Measurements from ENCODE around the gene CCDC60.

CCDC60 gene

GRCh38 chr12:119398190-119398589 is 63.7 kb downstream of the CCDC60 start:
- Histone ChIP-seq H3K4me1 (ENCODE audit: control extremely low read depth in 1 of 4, control insufficient read depth in 4 of 4, insufficient read depth in 4 of 4, low read length in 3 of 4) (no peaks in the 10 kb centered on the region), H3K36me3 (ENCODE audit: control insufficient read depth in 4 of 4, insufficient read depth in 4 of 4, low read length in 3 of 4) (no peaks in the 10 kb centered on the region), H3K27me3 (replicated peaks in 2 of 5; ENCODE audit: control insufficient read depth in 4 of 5, insufficient read depth in 5 of 5, low read length in 4 of 5) (peaks cover 0 to 4% (median 2%) of the 10 kb centered on the region in 5 experiments), H3K27ac (ENCODE audit: insufficient read depth in 1 of 2, low read depth in 1 of 2, low read length in 2 of 2, poor library complexity in 1 of 2, severe bottlenecking in 2 of 2) (no peak overlapping the region), H3K9me3 (ENCODE audit: control extremely low read depth in 1 of 5, control insufficient read depth in 4 of 5, insufficient read depth in 2 of 5, low read depth in 1 of 5, low read length in 4 of 5) (peaks cover 0 to 1% (median 0%) of the 10 kb centered on the region in 5 experiments), H3K4me3 (ENCODE audit: control insufficient read depth in 1 of 7, extremely low read depth in 1 of 7, insufficient read depth in 4 of 7, low read depth in 2 of 7, low read length in 6 of 7) (no peak overlapping the region)
- DNase-seq, result no peak
- POLR2A ChIA-PET, result no interaction called here
- CTCF ChIA-PET, result interaction anchor here (1.0 kb wide), 1 partner anchor 15 kb away, joined by 3 read pairs; no protein-coding TSS in a partner anchor
- 95% methylated on average over 21 of the region's 24 CpGs for WGBS (ENCODE audit: insufficient coverage)

DNA sequence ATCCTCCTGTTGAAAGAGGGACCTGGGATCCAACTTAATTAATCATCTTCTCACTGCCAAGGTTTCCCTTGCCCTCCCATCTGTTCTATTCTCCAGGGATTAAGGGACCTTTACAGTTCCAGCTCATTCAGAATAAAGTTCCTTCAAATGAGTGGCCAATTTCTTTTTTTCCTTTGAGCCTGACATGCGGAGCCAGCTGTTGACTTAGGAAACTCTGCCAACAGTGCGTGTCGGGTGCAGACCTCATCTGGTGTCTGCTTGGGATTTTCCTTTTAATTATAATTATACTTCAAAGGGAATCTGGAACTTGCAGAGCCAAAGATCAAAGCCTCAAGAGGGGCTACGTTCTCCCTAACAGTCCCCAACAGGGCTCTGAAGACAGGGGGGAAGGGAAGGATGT is 64.8 kb downstream of the CCDC60 start:
- ChIA-PET POLR2A (no interaction called here), CTCF (interaction anchor here (1.0 kb wide), 1 partner anchor 14 kb away, joined by 3 read pairs; no protein-coding TSS in a partner anchor)
- Histone ChIP-seq H3K36me3 (ENCODE audit: control insufficient read depth in 4 of 4, insufficient read depth in 4 of 4, low read length in 3 of 4) (no peaks in the 10 kb centered on the region), H3K9me3 (ENCODE audit: control extremely low read depth in 1 of 5, control insufficient read depth in 4 of 5, insufficient read depth in 2 of 5, low read depth in 1 of 5, low read length in 4 of 5) (peaks cover 0 to 1% (median 0%) of the 10 kb centered on the region in 5 experiments), H3K4me1 (ENCODE audit: control extremely low read depth in 1 of 4, control insufficient read depth in 4 of 4, insufficient read depth in 4 of 4, low read length in 3 of 4) (no peaks in the 10 kb centered on the region), H3K4me3 (ENCODE audit: control insufficient read depth in 1 of 7, extremely low read depth in 1 of 7, insufficient read depth in 4 of 7, low read depth in 2 of 7, low read length in 6 of 7) (no peak overlapping the region), H3K27ac (ENCODE audit: insufficient read depth in 1 of 2, low read depth in 1 of 2, low read length in 2 of 2, poor library complexity in 1 of 2, severe bottlenecking in 2 of 2) (no peak overlapping the region), H3K27me3 (replicated peaks in 2 of 5; ENCODE audit: control insufficient read depth in 4 of 5, insufficient read depth in 5 of 5, low read length in 4 of 5) (peaks cover 0 to 3% (median 2%) of the 10 kb centered on the region in 5 experiments)
- 88% methylated on average over 1 of the region's 4 CpGs for WGBS (ENCODE audit: insufficient coverage)
- DNase-seq, result no peak

DNA sequence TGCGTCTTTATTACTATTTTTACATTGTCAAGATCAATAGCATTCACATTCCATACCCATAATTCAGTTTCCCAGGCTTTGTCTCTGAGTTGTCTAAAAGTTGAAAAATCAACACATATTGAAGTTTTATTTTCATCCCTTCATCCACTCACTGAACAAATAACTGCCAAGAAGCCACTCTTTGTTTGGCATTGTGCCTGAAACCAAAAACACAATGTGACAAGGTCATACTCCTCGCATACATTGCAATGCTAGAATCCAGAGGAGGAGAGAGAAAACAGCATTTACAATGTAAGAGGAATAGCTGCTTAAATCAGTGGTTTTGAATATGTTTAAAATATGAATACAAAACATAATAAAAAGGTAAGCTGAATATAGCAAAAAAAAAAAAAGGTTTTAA is 71.8 kb downstream of the CCDC60 start:
- Histone ChIP-seq H3K36me3 (ENCODE audit: control insufficient read depth in 4 of 4, insufficient read depth in 4 of 4, low read length in 3 of 4) (no peaks in the 10 kb centered on the region), H3K27me3 (replicated peaks in 2 of 5; ENCODE audit: control insufficient read depth in 4 of 5, insufficient read depth in 5 of 5, low read length in 4 of 5) (peaks cover 1 to 6% (median 2%) of the 10 kb centered on the region in 5 experiments), H3K27ac (ENCODE audit: insufficient read depth in 1 of 2, low read depth in 1 of 2, low read length in 2 of 2, poor library complexity in 1 of 2, severe bottlenecking in 2 of 2) (no peak overlapping the region), H3K9me3 (ENCODE audit: control extremely low read depth in 1 of 5, control insufficient read depth in 4 of 5, insufficient read depth in 2 of 5, low read depth in 1 of 5, low read length in 4 of 5) (peaks cover 0 to 1% (median 0%) of the 10 kb centered on the region in 5 experiments), H3K4me1 (ENCODE audit: control extremely low read depth in 1 of 4, control insufficient read depth in 4 of 4, insufficient read depth in 4 of 4, low read length in 3 of 4) (no peaks in the 10 kb centered on the region), H3K4me3 (ENCODE audit: control insufficient read depth in 1 of 7, extremely low read depth in 1 of 7, insufficient read depth in 4 of 7, low read depth in 2 of 7, low read length in 6 of 7) (no peak overlapping the region)
- 100% methylated on average over 1 of the region's 2 CpGs for WGBS (ENCODE audit: insufficient coverage)
- no peak for DNase-seq
- ChIA-PET POLR2A (no interaction called here), CTCF (no interaction called here)

- H3K4me3 ChIP-seq (ENCODE audit: control insufficient read depth in 1 of 7, extremely low read depth in 1 of 7, insufficient read depth in 4 of 7, low read depth in 2 of 7, low read length in 6 of 7), result no peak overlapping the region
- ChIA-PET POLR2A (no interaction called here), CTCF (no interaction called here)
- no peaks in the 10 kb centered on the region for H3K4me1 ChIP-seq (ENCODE audit: control extremely low read depth in 1 of 4, control insufficient read depth in 4 of 4, insufficient read depth in 4 of 4, low read length in 3 of 4)
- peaks cover 1 to 6% (median 5%) of the 10 kb centered on the region in 5 experiments for H3K27me3 ChIP-seq (replicated peaks in 2 of 5; ENCODE audit: control insufficient read depth in 4 of 5, insufficient read depth in 5 of 5, low read length in 4 of 5)
- DNase-seq, result no peak
- H3K27ac ChIP-seq (ENCODE audit: insufficient read depth in 1 of 2, low read depth in 1 of 2, low read length in 2 of 2, poor library complexity in 1 of 2, severe bottlenecking in 2 of 2), result no peak overlapping the region
- no peaks in the 10 kb centered on the region for H3K9me3 ChIP-seq (ENCODE audit: control extremely low read depth in 1 of 5, control insufficient read depth in 4 of 5, insufficient read depth in 2 of 5, low read depth in 1 of 5, low read length in 4 of 5)
- 84% methylated on average over 4 of the region's 4 CpGs for WGBS (ENCODE audit: insufficient coverage)
- H3K36me3 ChIP-seq (ENCODE audit: control insufficient read depth in 4 of 4, insufficient read depth in 4 of 4, low read length in 3 of 4), result no peaks in the 10 kb centered on the region
Observed at GRCh38 chr12:119406811-119407210, 72.3 kb downstream of the CCDC60 start.

- peaks cover 0 to 10% (median 6%) of the 10 kb centered on the region in 5 experiments for H3K27me3 ChIP-seq (replicated peaks in 2 of 5; ENCODE audit: control insufficient read depth in 4 of 5, insufficient read depth in 5 of 5, low read length in 4 of 5)
- H3K4me3 ChIP-seq (ENCODE audit: control insufficient read depth in 1 of 7, extremely low read depth in 1 of 7, insufficient read depth in 4 of 7, low read depth in 2 of 7, low read length in 6 of 7), result no peak overlapping the region
- no peak for DNase-seq
- H3K36me3 ChIP-seq (ENCODE audit: control insufficient read depth in 4 of 4, insufficient read depth in 4 of 4, low read length in 3 of 4), result no peaks in the 10 kb centered on the region
- no peaks in the 10 kb centered on the region for H3K4me1 ChIP-seq (ENCODE audit: control extremely low read depth in 1 of 4, control insufficient read depth in 4 of 4, insufficient read depth in 4 of 4, low read length in 3 of 4)
- ChIA-PET CTCF (no interaction called here), POLR2A (no interaction called here)
- WGBS (ENCODE audit: insufficient coverage), result 94% methylated on average over 3 of the region's 4 CpGs
- no peaks in the 10 kb centered on the region for H3K9me3 ChIP-seq (ENCODE audit: control extremely low read depth in 1 of 5, control insufficient read depth in 4 of 5, insufficient read depth in 2 of 5, low read depth in 1 of 5, low read length in 4 of 5)
- H3K27ac ChIP-seq (ENCODE audit: insufficient read depth in 1 of 2, low read depth in 1 of 2, low read length in 2 of 2, poor library complexity in 1 of 2, severe bottlenecking in 2 of 2), result no peak overlapping the region
Observed at GRCh38 chr12:119409043-119409442, 74.5 kb downstream of the CCDC60 start.

- DNase-seq, result no peak
- 91% methylated on average over 2 of the region's 5 CpGs for WGBS (ENCODE audit: insufficient coverage)
- Histone ChIP-seq H3K9me3 (ENCODE audit: control extremely low read depth in 1 of 5, control insufficient read depth in 4 of 5, insufficient read depth in 2 of 5, low read depth in 1 of 5, low read length in 4 of 5) (no peaks in the 10 kb centered on the region), H3K27me3 (replicated peaks in 2 of 5; ENCODE audit: control insufficient read depth in 4 of 5, insufficient read depth in 5 of 5, low read length in 4 of 5) (peaks cover 0 to 17% (median 6%) of the 10 kb centered on the region in 5 experiments), H3K4me3 (ENCODE audit: control insufficient read depth in 1 of 7, extremely low read depth in 1 of 7, insufficient read depth in 4 of 7, low read depth in 2 of 7, low read length in 6 of 7) (no peak overlapping the region), H3K27ac (ENCODE audit: insufficient read depth in 1 of 2, low read depth in 1 of 2, low read length in 2 of 2, poor library complexity in 1 of 2, severe bottlenecking in 2 of 2) (no peak overlapping the region), H3K4me1 (ENCODE audit: control extremely low read depth in 1 of 4, control insufficient read depth in 4 of 4, insufficient read depth in 4 of 4, low read length in 3 of 4) (no peaks in the 10 kb centered on the region), H3K36me3 (ENCODE audit: control insufficient read depth in 4 of 4, insufficient read depth in 4 of 4, low read length in 3 of 4) (no peaks in the 10 kb centered on the region)
- ChIA-PET POLR2A (no interaction called here), CTCF (interaction anchor here (0.7 kb wide), 1 partner anchor 358 kb away, joined by 3 read pairs; no protein-coding TSS in a partner anchor)
Observed at GRCh38 chr12:119410396-119410795, 75.9 kb downstream of the CCDC60 start.

DNA sequence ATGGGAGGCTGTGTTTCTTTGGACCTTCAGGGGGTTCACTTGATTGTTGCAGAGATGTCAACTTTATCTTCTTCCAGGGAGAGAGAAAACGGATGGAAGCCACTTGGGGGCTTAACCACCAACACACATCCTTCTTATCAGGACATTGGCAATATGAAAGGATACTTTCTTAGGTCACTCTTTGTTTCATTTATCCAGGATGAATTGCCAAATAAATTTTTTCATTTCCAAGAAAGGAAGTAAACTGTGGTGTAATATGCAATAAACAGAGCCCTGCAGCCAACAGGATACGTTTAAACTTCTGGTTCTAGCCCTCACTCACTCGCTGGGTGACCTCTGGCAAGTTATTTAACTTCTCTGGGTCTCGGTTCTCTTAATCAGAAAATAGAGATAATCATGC is 77.8 kb downstream of the CCDC60 start:
- no peaks in the 10 kb centered on the region for H3K9me3 ChIP-seq (ENCODE audit: control extremely low read depth in 1 of 5, control insufficient read depth in 4 of 5, insufficient read depth in 2 of 5, low read depth in 1 of 5, low read length in 4 of 5)
- ChIA-PET POLR2A (no interaction called here), CTCF (interaction anchor here (0.8 to 2.8 kb wide), 14 partner anchors 9 to 1007 kb away, joined by 3 to 14 read pairs (median 4); no protein-coding TSS in a partner anchor)
- WGBS (ENCODE audit: insufficient coverage), result 67% methylated on average over 2 of the region's 4 CpGs
- no peak overlapping the region for H3K27ac ChIP-seq (ENCODE audit: insufficient read depth in 1 of 2, low read depth in 1 of 2, low read length in 2 of 2, poor library complexity in 1 of 2, severe bottlenecking in 2 of 2)
- H3K4me3 ChIP-seq (ENCODE audit: control insufficient read depth in 1 of 7, extremely low read depth in 1 of 7, insufficient read depth in 4 of 7, low read depth in 2 of 7, low read length in 6 of 7), result no peak overlapping the region
- DNase-seq, result no peak
- peaks cover 0 to 23% (median 6%) of the 10 kb centered on the region in 5 experiments for H3K27me3 ChIP-seq (replicated peaks in 2 of 5; ENCODE audit: control insufficient read depth in 4 of 5, insufficient read depth in 5 of 5, low read length in 4 of 5)
- no peaks in the 10 kb centered on the region for H3K4me1 ChIP-seq (ENCODE audit: control extremely low read depth in 1 of 4, control insufficient read depth in 4 of 4, insufficient read depth in 4 of 4, low read length in 3 of 4)
- no peaks in the 10 kb centered on the region for H3K36me3 ChIP-seq (ENCODE audit: control insufficient read depth in 4 of 4, insufficient read depth in 4 of 4, low read length in 3 of 4)

Data from common myeloid progenitor, CD34-positive (primary cell).